ENCODE measurements around the gene LARP4. TPM values are rescaled to one million over a fixed set of nuclear protein-coding genes. Genes with fewer than 3 reads are reported as not detected.

The LARP4 gene
- total RNA-seq, 3 donors from 2014 or later = 42.1 to 71.7 (median 53.1) TPM

DNA sequence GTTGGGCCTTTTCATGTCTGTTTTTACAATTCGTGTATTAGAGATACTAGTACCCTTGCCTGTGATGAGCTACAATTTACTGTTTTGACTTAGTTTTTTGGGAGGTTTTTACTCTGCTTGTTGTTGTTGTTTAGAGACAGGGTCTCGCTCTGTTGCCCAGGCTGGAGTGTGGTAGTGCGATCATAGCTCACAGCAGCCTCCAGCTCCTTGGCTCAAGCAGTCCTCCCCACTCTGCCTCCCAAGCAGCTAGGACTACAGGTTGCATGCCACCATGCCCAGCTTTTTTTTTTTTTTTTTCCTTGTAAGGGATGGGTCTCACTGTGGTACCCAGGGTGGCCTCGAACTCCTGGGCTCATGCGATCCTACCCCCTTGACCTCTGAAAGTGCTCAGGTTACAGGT is 52.1 kb downstream of the LARP4 start:
- DNase-seq (no peak), ATAC-seq (no peak)
- Histone ChIP-seq H3K4me1 (ENCODE audit: low read depth) (no peaks in the 10 kb centered on the region), H3K4me3 (no peak overlapping the region), H3K9me3 (no peaks in the 10 kb centered on the region), H3K36me3 (ENCODE audit: low read depth) (no peaks in the 10 kb centered on the region)
- intact Hi-C loops (cut with DNase I, micrococcal nuclease) = no loop called here
- TF ChIP-seq, protein P1, sequence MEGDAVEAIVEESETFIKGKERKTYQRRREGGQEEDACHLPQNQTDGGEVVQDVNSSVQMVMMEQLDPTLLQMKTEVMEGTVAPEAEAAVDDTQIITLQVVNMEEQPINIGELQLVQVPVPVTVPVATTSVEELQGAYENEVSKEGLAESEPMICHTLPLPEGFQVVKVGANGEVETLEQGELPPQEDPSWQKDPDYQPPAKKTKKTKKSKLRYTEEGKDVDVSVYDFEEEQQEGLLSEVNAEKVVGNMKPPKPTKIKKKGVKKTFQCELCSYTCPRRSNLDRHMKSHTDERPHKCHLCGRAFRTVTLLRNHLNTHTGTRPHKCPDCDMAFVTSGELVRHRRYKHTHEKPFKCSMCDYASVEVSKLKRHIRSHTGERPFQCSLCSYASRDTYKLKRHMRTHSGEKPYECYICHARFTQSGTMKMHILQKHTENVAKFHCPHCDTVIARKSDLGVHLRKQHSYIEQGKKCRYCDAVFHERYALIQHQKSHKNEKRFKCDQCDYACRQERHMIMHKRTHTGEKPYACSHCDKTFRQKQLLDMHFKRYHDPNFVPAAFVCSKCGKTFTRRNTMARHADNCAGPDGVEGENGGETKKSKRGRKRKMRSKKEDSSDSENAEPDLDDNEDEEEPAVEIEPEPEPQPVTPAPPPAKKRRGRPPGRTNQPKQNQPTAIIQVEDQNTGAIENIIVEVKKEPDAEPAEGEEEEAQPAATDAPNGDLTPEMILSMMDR (IDR thresholded peaks at IDR 0.05) = no peak

DNA sequence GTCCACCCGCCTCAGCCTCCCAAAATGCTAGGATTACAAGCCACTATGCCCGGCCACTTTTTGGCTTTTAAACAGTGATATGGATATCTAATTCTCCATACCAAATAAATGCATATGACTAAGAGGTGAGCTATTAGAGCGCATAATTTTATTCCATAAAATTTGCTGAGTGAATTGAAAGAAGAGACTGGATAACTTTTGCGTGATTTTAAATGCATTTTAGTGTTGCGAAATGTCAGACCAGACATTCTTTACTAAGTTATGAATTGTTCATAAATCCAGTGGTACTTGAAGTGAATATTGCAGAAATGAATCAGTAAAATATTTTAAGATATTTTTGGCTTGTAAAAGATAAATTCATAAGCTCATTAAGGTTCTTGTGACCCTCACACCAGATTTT is 53.2 kb downstream of the LARP4 start:
- TF ChIP-seq, protein P1 (IDR thresholded peaks at IDR 0.05) = no peak
- Histone ChIP-seq H3K4me3 (no peak overlapping the region), H3K4me1 (ENCODE audit: low read depth) (no peaks in the 10 kb centered on the region), H3K9me3 (no peaks in the 10 kb centered on the region), H3K36me3 (ENCODE audit: low read depth) (no peaks in the 10 kb centered on the region)
- no peak for DNase-seq
- ATAC-seq = no peak
- intact Hi-C loops (cut with DNase I, micrococcal nuclease) = no loop called here

DNA sequence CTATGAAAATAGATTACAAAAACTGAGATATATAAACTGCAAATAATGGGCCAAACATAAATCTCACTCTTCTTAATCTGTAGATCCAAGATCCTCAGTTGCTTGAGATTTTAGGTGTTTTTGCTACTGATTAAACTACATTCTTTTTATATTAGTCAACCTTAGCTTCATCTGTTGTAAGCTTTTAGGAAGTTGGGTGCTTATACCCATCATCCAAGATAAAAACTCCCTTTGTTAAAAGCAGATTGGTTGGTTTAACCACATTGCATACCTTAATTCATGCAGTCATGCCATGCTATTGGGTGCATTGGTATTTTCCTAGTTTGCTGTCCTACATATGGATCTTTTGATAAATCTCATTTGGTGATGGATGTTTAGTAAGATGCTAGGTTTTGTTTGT is 57.9 kb downstream of the LARP4 start:
- H3K4me1 ChIP-seq (ENCODE audit: low read depth) = no peaks in the 10 kb centered on the region
- DNase-seq = no peak
- H3K36me3 ChIP-seq (ENCODE audit: low read depth) = no peaks in the 10 kb centered on the region
- H3K9me3 ChIP-seq = no peaks in the 10 kb centered on the region
- no peak for ATAC-seq
- intact Hi-C loops (cut with DNase I, micrococcal nuclease) = no loop called here
- H3K4me3 ChIP-seq = no peak overlapping the region
- TF ChIP-seq, protein P1 (IDR thresholded peaks at IDR 0.05) = no peak

DNA sequence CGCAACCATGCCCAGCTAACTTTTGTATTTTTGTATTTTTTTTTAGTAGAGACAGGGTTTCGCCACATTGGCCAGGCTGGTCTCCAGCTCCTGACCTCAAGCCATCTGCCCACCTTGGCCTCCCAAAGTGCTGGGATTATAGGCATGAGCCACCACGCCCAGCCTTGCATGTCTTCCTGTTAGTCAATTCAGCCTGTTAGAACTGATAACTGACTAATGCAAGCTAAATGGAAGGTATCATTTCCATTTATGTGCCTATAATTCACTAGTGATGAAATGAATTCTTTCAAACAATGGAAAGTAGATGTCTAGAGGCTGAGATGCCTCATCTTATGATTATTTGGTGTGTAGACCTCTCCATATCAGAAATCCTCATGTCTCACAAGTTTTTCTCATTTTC is 66.8 kb downstream of the LARP4 start:
- no peak for DNase-seq
- intact Hi-C loops (cut with DNase I, micrococcal nuclease) = no loop called here
- ATAC-seq = no peak
- Histone ChIP-seq H3K9me3 (no peaks in the 10 kb centered on the region), H3K4me1 (ENCODE audit: low read depth) (no peaks in the 10 kb centered on the region), H3K36me3 (ENCODE audit: low read depth) (peaks cover 3% of the 10 kb centered on the region), H3K4me3 (no peak overlapping the region)
- TF ChIP-seq, protein P1 (IDR thresholded peaks at IDR 0.05) = no peak

DNA sequence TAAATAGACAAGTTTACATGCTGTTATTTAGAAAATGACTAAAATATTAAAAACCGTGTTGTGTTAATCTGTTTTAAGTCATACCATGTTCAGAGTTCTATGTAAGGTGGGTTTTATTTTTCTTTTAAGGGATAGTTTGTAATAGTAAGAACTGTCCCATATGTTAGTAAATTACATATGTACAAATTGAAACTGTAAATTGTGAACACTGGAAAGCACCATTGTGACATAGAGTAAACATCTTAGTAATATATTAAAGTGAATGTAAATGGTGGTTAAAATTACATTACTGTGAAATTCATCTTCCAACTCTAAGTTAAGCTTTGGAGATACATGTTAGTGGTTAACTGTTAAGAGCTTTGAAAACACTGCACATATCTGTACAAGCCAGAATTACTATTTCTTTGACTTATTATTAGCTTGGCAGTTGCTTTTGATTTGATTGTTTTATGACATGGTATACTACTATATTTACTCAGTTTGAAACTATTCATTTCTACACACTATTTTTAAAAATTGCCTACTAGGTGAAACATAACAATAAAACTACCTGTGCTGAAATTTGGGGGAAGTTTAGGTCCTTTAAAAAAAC is 76.7 kb downstream of the LARP4 start:
- TF ChIP-seq, protein P1 (IDR thresholded peaks at IDR 0.05) = no peak
- no peaks in the 10 kb centered on the region for H3K9me3 ChIP-seq
- ATAC-seq = no peak
- intact Hi-C loops (cut with DNase I, micrococcal nuclease) = no loop called here
- H3K36me3 ChIP-seq (ENCODE audit: low read depth) = peaks cover 4% of the 10 kb centered on the region
- H3K4me3 ChIP-seq = no peak overlapping the region
- no peak for DNase-seq
- no peaks in the 10 kb centered on the region for H3K4me1 ChIP-seq (ENCODE audit: low read depth)

DNA sequence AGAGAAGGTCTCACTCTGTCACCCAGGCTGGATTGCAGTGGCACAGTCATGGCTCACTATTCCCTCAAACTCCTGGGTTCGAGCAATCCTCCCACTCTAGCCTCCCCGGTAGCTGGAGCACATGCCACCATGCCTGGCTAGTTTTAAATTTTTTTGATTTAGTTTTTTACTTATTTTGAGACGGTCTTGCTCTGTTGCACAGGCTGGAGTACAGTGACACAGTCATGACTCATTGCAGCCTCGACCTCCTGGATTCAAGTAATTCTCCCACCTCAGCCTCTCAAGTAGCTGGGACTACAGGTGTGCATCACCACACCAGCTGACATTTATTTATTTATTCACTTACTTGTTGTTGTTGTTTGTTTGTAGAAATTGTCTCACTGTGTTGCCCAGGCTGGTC is 81.9 kb downstream of the LARP4 start:
- ATAC-seq = no peak
- H3K4me3 ChIP-seq = no peak overlapping the region
- H3K36me3 ChIP-seq (ENCODE audit: low read depth) = no peaks in the 10 kb centered on the region
- H3K4me1 ChIP-seq (ENCODE audit: low read depth) = no peaks in the 10 kb centered on the region
- H3K9me3 ChIP-seq = no peaks in the 10 kb centered on the region
- DNase-seq = no peak
- TF ChIP-seq, protein P1 (IDR thresholded peaks at IDR 0.05) = no peak
- intact Hi-C loops (cut with DNase I, micrococcal nuclease) = no loop called here
